ENCODE results near the gene RBMY1D.
"Not testable (repeated sequence)": the region's sequence is repeated elsewhere in the genome, so short reads cannot be mapped to it uniquely, and the experiment has no call there.

RBMY1D gene

GRCh38 chrY:21894426-21894825 lies at the start of gene RBMY1D:
TSS of gene RBMY1D (minus strand) at chrY:21894526. CDS start at chrY:21892513, 2,013 bp downstream.
- not testable (repeated sequence) for DNase-seq (ENCODE audit: low read depth)

GRCh38 chrY:21917932-21918331 lies 23.6 kb upstream of the RBMY1D start, which contains the start of gene RBMY1E:
TSS of gene RBMY1E (minus strand) at chrY:21918032. CDS start at chrY:21916054, 1,978 bp downstream.
- DNase-seq (ENCODE audit: low read depth), result not testable (repeated sequence)

GRCh38 chrY:21869407-21870076 lies 24.8 kb downstream of the RBMY1D start:
- not testable (repeated sequence) for DNase-seq (ENCODE audit: low read depth)

- DNase-seq (ENCODE audit: low read depth), result no peak
Measured at GRCh38 chrY:21845481-21845880, 48.8 kb downstream of the RBMY1D start.

- DNase-seq (ENCODE audit: low read depth), result no peak
Measured at GRCh38 chrY:21842090-21842489, 52.2 kb downstream of the RBMY1D start.

GRCh38 chrY:21839489-21839888 lies 54.8 kb downstream of the RBMY1D start:
- no peak for DNase-seq (ENCODE audit: low read depth)

GRCh38 chrY:21836343-21836742 lies 58.0 kb downstream of the RBMY1D start:
- no peak for DNase-seq (ENCODE audit: low read depth)

- DNase-seq (ENCODE audit: low read depth), result no peak
Measured at GRCh38 chrY:21835052-21835451, 59.3 kb downstream of the RBMY1D start.
